ENCODE data around the gene CDC42EP5.

GRCh38 chr19:54421169-54421516 is 52.0 kb downstream of the CDC42EP5 start:
- TF ChIP-seq, protein P1, sequence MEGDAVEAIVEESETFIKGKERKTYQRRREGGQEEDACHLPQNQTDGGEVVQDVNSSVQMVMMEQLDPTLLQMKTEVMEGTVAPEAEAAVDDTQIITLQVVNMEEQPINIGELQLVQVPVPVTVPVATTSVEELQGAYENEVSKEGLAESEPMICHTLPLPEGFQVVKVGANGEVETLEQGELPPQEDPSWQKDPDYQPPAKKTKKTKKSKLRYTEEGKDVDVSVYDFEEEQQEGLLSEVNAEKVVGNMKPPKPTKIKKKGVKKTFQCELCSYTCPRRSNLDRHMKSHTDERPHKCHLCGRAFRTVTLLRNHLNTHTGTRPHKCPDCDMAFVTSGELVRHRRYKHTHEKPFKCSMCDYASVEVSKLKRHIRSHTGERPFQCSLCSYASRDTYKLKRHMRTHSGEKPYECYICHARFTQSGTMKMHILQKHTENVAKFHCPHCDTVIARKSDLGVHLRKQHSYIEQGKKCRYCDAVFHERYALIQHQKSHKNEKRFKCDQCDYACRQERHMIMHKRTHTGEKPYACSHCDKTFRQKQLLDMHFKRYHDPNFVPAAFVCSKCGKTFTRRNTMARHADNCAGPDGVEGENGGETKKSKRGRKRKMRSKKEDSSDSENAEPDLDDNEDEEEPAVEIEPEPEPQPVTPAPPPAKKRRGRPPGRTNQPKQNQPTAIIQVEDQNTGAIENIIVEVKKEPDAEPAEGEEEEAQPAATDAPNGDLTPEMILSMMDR (IDR thresholded peaks at IDR 0.05; ENCODE audit: insufficient read depth, low read length) = no peak
- TF ChIP-seq POLR2AphosphoS5 (IDR thresholded peaks at IDR 0.05; ENCODE audit: low read depth) (no peak), GABPA (IDR thresholded peaks at IDR 0.05; ENCODE audit: low read depth) (no peak), SPI1 (IDR thresholded peaks at IDR 0.05; ENCODE audit: borderline replicate concordance, low read depth) (no peak)
- TF ChIP-seq, protein P2, sequence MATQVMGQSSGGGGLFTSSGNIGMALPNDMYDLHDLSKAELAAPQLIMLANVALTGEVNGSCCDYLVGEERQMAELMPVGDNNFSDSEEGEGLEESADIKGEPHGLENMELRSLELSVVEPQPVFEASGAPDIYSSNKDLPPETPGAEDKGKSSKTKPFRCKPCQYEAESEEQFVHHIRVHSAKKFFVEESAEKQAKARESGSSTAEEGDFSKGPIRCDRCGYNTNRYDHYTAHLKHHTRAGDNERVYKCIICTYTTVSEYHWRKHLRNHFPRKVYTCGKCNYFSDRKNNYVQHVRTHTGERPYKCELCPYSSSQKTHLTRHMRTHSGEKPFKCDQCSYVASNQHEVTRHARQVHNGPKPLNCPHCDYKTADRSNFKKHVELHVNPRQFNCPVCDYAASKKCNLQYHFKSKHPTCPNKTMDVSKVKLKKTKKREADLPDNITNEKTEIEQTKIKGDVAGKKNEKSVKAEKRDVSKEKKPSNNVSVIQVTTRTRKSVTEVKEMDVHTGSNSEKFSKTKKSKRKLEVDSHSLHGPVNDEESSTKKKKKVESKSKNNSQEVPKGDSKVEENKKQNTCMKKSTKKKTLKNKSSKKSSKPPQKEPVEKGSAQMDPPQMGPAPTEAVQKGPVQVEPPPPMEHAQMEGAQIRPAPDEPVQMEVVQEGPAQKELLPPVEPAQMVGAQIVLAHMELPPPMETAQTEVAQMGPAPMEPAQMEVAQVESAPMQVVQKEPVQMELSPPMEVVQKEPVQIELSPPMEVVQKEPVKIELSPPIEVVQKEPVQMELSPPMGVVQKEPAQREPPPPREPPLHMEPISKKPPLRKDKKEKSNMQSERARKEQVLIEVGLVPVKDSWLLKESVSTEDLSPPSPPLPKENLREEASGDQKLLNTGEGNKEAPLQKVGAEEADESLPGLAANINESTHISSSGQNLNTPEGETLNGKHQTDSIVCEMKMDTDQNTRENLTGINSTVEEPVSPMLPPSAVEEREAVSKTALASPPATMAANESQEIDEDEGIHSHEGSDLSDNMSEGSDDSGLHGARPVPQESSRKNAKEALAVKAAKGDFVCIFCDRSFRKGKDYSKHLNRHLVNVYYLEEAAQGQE (IDR thresholded peaks at IDR 0.05; ENCODE audit: insufficient replicate concordance, low read depth) = no peak

All from HL-60 (cell line).